NCI-H345 treated with DMSO at 0.1 percent for 48 hours (cell line): ENCODE measurements around the gene SNX21.

Source experiments
- DNase-seq: peaks from one replicate; lab custom pipeline; 2025; ENCODE audit not compliant: unreplicated experiment; lab: John Stamatoyannopoulos, UW

SNX21 gene

GRCh38 chr20:45878076-45878761 is 44.6 kb downstream of the SNX21 start:
- DNase-seq: no peak

GRCh38 chr20:45880988-45881788 is 47.6 kb downstream of the SNX21 start, which contains the start of gene ZSWIM1:
Gene ZSWIM1, plus strand, starts transcription at chr20:45881227. Its CDS starts 1,366 bp downstream, at chr20:45882593.
- DNase-seq: peak; percentile 99

DNA sequence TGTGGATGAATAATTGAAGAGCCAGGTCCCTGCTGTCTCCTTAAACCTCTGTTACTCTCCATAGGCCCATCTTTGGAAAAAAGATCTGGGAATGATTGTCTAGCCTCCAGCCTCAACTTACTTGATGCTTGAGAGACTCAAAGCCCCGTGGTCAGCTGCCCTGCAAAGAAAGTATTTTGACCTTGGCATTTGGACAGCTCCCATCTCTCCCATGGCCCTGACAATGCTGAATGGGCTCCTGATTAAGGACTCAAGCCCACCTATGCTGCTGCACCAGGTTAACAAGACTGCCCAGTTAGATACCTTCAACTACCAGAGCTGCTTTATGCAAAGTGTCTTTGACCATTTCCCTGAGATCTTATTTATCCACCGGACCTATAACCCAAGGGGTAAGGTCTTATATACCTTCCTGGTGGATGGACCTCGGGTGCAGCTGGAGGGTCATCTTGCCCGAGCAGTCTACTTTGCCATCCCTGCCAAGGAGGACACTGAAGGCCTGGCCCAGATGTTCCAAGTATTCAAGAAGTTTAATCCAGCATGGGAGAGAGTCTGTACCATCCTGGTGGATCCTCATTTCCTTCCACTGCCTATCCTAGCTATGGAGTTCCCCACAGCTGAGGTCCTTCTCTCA is 49.0 kb downstream of the SNX21 start:
- DNase-seq: no peak

DNA sequence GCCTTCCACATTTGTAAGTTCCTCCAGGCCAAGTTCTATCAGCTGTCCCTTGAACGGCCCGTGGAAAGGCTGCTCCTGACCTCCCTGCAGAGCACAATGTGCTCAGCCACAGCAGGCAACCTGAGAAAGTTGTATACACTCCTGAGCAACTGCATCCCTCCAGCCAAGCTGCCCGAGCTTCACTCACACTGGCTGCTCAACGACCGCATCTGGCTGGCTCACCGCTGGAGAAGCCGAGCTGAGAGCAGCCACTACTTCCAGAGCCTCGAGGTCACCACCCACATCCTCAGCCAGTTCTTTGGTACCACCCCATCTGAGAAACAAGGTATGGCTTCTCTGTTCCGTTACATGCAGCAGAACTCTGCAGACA is 49.5 kb downstream of the SNX21 start:
- no peak for DNase-seq

DNA sequence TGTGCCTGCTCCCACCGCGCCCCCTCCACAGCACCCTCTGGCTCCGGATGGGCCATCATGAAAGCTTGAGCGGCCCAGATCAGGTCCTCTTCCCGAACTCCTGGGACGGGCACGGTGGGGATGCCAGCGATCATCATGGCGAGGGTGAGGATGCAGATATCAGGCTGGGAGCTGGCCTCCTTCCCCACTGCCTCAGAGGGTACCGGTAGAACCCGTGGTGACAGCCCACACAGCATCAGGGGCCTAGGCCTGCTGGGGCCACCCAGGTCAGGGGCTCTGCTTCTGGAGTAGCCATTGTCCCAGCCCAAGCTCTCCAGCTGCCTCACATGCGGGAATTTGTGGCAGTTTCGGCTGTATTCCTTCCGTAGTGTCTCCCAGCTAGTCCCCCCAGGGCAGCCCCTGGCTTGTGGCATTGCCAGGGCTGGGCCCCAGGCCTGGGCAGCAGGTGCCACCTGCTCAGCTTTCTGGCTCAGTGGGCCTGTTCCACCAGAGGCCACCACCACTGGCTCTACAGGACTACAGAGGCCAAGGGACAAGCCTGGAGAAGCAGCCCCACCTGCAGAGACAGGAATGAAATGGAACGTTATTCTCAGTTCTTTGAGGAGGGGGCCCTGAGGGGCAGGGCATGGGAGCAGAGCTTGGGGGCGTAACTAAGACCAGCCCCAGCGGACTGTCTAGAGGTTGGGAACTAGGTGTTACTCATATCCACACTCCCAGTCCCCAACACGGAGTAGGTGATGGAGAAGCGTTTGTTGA is 53.2 kb downstream of the SNX21 start:
- DNase-seq: no peak

DNA sequence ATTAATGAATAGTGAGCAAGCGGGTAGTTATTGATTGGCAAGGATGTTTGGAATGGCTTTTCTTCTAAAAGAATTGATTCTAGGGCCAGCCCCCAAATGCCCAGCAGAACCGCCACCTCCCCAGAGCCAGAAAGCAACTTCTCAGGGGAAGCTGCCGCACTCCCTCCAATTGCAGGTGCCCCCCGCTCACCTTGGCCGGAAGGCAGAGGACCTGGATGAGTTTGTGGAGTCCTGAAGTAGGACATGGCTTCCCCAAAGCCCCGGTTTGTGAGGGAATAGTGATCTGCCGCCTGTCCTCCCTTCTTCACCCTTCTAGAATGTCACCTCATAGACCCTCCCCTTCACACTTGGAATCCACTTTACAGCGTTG is 53.7 kb downstream of the SNX21 start, which contains the start of gene SPATA25:
SPATA25 (minus strand) TSS at position 277 of the 370 bp plus-strand sequence; CDS start at position 245, 32 bp downstream.
- DNase-seq: no peak

DNA sequence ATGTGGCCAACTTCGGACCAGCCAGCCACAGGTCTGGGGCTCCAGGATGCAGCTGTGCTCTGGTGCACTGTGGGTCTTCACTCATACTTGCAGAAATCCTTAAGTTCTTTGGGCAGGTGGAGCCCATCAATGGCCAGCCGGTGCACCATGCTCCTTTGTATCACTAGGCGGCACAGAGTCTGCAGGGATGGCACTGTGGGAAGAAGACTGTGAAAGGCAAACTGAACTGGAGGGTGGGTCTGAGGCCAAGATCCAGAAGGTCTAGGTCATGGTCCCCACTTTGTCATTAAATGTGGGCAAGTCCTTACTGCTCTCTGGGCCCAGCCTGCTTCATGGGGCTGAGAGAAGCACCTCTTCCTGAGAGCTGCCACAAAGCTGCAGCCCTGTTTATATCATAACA is 55.1 kb downstream of the SNX21 start:
- no peak for DNase-seq

DNA sequence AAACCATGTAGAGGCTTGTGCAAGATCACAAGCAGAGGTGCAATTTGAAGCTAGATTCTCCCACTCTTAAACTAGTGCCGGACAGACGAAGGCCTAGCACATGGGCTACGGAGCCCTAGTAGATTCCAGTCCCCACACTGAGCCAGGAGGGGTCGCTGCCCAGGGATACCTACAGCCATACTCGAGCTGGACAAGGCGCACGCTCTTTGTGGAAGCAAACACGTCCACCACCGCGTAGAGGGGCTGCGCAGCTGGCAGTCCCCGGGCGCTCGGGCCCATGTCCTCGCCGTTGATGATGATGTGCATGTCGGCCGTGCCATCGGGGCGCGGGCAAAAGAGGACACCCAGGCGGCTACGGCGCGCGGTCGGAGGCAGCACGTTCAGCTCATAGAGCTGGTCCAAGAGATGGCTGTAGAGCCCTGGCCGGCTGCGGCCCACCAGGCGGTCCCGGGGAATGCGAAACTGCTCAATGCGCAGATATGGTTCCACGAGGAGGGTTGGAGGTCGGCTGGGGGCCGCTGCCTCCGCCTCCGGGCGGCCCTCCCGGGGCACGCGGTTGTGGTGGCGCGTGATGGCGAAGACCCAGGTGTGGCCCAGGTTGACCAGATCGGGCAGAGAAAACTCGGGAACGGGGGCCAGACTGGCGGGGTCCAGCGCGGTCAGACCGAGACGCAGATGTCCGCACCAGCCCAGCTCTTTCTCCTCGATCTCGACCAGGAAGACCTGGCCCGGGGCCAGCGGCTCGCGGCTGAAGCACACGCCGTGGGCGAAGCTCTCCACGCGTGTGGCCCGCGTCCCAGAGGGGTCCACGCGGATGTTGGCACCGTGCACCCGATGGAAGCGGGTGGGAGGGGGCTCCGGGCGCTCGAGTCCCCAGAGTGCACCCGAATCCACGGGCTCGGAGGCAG is 56.7 kb downstream of the SNX21 start:
- no peak for DNase-seq

GRCh38 chr20:45890985-45891983 is 57.7 kb downstream of the SNX21 start, which contains the start of the genes CTSA and NEURL2:
Gene CTSA, plus strand, starts transcription at chr20:45891335. Its CDS starts 234 bp downstream, at chr20:45891569.
Gene NEURL2, minus strand, starts transcription at chr20:45891208. Its CDS starts 217 bp downstream, at chr20:45890991.
- DNase-seq: peak; percentile 85

DNA sequence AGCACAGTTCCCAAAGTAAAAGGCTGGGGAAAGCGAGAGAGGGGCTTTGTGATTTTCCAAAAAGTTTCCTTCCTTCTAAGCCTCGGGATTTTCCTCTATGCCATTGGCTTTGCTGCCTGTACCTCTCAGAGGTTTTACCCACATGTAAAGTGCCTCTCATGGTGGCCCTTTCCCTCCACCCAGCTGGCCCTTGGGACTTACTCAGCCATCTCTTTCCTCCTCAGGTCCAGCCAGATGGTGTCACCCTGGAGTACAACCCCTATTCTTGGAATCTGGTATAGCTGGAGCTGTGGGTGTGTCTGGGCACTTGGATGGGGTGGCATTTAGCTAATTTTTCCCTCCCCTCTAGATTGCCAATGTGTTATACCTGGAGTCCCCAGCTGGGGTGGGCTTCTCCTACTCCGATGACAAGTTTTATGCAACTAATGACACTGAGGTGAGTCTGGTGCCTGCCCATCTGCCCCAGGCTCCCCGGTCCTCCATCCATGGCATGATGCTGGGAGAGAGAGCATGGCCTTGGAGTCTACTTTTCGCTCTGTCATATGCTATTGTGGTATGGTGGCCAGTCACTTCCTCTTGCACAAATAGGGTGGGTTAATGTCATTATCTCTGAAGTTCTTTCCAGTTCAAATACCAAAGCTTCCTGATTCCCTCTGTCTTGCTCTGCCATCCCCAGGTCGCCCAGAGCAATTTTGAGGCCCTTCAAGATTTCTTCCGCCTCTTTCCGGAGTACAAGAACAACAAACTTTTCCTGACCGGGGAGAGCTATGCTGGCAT is 58.6 kb downstream of the SNX21 start:
- no peak for DNase-seq
